CD4-positive, alpha-beta T cell treated with Interleukin-12 subunit alpha and Interleukin-12 subunit beta, for 1 hour (primary cell): ENCODE measurements around the gene ESRP2.

Experiments used
- DNase-seq: peaks from one replicate; pipeline ENCODE4 v3.0.0-alpha.2; 2020

ESRP2 gene

DNA sequence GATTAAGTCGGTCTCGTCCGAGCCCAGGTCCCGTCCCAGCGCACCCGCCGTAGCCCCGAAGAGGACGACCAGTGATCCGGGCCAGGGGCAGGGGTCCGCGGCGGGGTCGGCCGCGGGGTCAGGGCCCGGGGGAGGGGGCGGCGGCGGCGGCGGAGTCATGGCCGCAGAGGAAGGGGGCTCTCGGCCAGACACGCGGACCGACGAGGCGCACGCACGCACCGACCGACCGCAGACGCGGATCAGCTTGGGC lies at the start of gene ESRP2:
ESRP2 (minus strand) TSS at position 241 of the 250 bp plus-strand sequence; CDS start at position 159, 82 bp downstream.
- DNase-seq, result no peak

DNA sequence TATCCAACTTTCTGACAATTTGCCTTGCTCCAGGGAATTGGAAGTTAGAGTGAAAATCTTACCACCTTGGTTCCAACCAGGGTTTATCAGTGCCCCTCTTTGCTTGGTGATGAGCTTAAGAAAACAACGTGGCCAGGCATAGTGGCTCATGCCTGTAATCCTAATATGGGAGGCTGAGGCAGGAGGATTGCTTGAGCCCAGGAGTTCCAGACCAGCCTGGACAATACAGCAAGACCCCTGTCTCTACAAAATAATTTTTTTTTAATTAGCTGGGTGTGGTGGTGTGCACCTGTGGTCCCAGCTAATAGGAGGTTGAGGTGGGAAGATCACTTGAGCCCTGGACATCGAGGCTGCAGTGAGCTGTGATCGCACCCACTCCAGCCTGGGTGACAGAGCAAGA lies 49.8 kb upstream of the ESRP2 start:
- DNase-seq, result no peak

DNA sequence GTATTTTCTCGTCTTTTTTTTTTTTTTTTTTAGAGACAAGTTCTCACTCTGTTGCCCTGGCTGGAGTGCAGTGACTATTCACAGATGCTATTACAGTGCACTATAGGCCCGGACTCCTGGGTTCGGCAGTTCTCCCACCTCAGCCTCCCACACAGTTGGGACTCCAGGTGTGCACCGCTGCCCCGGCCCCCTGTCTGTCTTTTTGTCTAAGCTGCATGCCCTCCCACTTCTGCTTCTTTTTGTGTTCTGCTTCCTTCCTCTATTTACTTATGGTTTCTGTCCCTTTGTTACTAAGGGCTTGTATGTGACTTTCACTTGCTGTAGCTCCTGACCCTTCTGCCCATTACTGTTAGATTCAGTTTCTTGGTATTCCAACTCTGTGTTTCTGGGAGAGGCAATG lies 48.9 kb upstream of the ESRP2 start:
- peak; percentile 26 for DNase-seq

DNA sequence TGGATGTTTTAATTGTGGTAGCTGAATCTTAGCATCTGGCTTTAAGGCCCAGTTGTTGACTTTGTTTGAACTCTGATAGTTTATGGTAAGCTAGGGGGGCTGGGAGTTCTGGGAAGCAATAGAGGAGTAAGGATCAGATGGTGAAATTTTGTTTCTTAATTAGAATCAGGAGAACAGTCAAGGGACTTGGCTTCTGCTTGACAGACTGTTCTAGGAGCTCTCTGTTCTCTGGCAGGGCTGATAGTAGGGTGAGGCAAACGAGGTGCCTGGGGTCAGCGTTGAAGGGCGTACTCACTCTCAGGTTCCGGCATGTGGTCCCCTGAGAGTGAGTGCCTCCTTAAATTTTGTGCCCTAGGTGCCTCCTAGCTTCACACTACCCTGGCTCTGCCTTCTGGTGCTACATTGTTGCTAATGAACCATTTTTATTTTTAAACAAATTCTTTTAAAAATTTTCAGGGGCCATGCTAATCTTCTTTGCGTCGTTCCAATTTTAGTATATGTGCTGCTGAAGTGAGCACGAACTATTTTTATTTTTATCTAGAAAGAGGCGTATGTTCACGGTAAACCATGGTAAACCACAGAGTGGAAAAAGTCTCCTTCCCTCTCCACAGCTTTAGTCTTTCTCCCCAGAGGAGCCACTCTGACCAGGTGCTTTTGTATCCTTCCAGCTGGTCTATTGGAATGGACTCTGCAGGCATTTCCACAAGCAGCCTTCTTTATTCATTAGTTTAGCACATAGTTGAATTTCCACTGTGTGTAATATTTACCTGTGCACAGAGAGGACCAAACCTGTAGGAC lies 48.1 kb upstream of the ESRP2 start:
- DNase-seq, result no peak

DNA sequence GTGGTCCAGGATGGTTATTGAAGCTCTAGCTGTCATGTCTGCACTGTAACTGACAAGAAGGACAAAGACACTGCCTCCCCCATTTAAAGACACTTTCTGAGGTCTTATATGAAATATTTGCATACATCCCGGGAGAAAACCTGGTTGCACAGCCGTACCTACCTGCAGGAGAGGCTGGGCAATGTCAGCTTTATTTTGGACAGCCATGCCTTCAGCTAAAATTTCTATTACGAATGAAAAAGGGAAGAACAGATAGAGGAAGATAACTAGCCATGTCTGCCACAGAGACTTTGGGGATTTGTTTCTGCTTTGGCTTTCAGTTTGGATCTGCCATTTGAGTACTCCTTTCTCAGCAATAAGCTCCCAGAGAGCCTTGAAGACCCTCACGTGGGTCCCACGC lies 47.4 kb upstream of the ESRP2 start:
- DNase-seq, result no peak

DNA sequence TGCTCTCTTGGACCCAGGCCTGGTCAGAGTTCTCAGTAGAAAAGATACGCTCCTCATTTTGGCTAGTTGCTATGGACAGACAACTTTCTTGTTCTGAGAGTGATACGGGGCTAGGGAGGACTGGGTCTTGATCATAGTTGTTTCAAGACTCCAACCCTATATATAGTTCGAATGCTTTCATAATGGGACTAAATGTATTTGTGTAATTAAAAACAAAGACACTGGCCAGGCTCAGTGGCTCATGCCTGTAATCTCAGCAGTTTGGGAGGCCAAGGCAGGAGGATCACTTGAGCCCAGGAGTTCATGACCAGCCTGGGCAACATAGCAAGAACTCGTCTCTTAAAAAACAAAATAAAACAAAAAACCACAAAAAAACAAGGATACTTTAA lies 46.1 kb upstream of the ESRP2 start:
- no peak for DNase-seq

DNA sequence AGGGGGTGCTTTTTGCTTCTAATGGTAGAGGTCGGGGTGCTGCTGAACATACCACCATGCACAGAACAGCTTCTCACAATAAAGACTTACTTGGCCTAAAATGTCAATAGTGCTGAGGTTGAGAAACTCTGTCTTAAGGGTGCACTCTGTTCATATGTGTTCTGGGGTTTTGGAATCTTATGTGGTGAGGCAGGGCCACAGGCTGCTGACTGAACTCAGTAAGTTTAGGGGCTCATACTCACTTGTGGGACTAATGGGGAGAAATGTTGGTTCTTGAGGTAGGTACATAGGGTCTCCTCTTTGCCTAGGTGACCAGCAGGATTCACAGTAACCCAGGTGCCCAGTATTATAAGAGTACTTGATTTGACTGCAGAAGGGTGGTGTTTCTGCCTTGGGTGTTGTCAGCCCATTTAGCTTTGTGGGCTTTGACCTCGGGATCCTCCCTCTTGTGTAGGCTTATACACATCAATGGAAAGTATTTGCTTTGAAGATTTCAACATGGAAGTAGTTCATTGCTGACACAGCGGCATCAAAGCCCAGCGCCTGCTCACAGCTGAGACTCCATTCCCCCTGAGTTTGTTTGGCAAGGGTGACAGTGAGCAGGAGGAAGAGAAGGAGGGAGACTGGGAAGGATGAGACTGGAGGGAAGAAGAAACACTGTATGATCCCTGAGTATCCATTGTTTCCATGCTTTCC lies 45.6 kb upstream of the ESRP2 start:
- DNase-seq, result peak; percentile 36

DNA sequence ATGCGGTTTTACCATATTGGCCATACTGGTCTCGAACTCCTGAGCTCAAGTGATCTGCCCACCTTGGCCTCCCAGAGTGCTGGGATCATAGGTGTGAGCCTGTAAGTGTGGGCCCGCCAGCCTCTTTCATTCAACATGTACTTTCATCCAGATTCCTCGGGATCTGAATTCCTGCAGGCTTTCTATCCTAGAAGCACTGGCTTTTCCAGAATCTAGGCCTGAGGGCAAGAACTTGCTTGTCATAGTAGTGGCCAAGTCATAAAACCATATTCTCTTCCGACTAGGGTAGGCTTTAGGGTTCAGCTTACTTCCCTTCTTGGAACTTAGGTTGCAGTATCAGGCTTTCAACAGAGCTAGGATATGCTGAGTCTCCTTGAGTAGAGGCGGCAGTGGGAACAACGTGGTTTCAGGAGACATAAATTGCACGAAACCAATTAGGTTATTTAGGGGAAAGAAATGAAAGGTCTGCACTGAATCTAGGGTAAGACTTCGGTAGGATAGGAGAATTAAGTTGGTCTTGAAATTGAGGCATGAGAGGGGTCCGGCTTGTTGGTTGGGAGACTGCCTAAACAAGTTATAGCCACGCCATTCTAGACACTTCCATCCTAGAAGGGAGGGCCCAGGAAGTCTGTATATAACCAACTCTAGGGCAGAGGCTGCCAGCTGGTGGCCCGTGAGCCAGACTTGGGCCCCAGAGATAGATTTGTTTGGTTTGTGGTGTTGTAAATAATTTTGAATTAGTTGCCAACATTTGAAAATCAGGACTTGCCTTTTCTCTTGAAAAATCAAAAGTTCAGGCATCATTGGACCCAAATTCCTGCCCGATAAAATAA lies 44.0 kb upstream of the ESRP2 start:
- DNase-seq, result no peak

DNA sequence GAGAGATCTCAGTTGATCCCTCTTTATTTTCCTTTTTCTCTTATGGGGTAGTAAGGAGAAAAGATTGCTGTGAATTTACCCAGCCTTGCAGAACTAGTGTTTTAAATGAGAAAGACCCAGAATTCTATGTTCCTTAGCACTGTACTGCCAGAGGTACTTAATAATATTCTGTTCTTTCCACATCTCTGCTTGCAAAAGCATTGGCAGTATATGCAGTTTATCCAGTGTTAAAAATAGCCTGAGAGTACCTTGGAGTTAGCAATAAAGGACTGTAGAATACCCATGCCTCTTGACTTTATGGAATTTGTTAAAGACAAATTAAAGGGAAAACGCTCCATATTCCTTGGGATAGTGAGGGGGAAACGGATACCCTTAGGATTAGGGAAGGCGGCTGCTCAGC lies 40.3 kb upstream of the ESRP2 start:
- DNase-seq, result no peak

DNA sequence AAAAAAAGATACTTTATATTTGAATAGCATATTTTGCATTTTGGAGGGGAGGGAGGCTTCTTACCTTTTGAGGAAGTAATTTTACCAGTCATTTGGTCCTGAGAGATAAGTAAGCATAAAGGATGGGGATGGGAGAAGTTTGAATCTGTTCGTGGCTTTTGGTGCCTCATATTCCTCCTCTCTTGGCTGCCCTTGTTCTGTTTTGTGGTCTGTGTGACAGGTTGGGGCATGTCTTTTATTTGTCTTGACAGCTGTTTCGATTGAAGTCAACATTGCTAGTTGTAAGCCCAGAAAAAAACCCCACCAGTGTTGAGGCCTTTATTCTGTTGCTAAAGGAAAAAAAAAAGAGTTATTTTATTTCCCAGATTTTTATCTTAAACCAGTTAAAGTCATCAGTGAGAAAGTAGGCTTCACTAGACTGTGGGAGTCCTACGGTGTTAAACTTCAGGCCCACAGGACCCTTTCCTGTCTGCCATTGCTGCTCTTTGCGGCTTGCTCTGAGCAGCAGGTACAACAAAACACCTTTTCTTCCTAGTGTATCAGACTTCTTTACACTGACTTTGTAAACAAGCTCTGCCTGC lies 39.8 kb upstream of the ESRP2 start:
- DNase-seq, result peak; percentile 70

DNA sequence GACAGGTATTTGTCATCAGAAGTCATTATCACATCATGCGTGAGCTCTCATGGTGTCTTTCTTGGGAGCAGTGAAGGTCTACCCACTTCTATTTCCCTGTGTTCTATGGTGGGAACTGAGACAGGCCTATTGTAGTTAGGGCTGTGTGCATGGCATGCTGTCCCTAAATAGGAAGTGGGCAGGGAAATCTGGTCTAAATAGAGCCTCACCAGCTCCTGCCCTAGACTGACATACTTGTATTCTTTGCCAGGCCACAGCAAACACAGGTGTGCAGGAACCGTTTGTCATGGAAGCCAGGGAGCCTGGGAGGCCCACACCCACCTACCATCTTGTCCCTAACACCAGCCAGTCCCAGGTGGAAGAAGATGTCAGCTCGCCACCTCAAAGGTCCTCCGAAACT lies 38.5 kb upstream of the ESRP2 start:
- no peak for DNase-seq

DNA sequence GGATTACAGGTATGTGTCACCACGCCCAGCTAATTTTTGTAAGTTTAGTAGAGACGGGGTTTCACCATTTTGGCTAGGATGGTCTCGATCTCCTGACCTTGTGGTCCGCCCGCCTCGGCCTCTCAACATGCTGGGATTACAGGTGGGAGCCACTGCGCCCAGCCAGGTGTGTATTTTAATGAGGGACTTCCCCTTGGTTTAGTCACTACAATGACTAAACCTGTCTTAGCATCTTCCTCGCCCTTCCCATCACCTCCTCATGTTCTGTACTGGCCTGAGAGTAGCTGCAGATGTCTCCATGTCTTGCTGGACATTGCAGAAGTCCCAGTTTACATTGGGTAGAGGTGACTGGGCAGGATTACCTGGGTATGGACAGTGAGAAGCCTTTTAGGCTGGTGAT lies 38.0 kb upstream of the ESRP2 start:
- no peak for DNase-seq

DNA sequence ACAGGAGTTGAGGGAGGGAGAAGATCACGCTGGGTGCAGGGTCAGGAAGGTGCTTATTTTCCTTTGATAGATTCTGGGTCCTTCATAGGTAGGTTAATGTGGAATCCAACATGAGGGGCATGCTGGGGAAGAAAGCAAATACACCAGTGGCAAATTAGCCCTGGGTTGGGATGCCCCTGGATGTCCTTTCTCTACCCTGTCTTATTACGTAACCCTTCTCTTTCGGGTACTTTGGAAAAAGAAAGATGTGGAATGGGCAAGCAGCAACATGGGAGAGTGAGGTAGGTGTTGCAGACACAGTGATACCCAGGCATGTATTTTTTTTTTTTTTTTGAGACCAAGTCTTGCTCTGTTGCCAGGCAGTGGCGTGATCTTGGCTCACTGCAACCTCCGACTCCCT lies 37.5 kb upstream of the ESRP2 start:
- no peak for DNase-seq

DNA sequence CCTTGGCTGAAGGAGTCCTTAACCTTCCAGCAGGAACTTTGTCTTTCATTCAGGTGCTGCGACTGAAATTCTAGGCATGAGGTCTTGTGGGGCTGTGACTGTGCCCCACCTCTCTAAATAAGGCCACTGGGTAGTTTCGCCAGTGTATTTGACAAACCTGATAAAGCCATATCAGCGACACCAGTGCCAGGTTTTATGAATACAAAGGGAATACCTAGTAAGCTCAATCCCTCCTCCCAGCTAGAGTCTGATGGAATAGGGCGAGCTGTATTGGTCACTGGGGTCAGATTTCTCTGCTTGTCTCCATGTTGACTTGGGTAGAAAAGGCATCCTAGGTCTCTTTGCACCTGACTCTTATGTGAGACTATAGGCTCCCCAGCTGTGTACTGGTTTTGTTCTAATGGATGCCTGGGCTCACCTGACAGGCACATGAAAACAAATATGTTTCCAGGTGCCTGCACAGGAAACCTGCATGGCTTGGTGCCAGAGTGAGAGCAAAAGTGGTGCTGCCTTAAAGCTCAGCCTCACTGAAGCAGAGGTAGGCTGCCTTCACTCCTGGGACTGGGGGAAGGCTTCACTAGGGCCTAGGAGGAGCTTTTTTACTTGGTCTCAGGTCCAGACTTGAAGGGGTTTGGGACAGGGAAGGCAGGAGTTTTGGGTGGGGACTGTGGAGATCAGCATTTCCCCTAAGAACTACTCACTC lies 36.7 kb upstream of the ESRP2 start:
- peak; percentile 65 for DNase-seq

DNA sequence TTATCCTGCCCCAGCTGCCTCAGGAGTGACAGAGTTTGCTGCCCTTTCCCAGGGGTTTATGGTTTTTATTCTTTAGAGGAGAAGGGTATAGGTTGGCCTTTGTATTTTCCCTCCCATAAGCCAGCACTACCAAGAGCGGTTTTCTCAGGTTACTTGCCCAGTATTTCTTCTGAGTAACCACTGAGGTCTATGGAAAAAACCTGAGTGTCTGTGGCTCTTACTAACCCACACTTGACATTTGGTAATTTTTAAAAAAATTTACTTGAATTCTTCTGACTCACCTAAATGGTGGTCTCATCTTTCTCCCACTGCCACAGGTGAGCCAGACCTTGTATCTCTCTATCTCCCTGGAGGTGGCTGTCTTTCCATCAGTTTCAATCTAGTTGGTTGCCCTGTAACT lies 34.4 kb upstream of the ESRP2 start:
- DNase-seq, result peak; percentile 30

DNA sequence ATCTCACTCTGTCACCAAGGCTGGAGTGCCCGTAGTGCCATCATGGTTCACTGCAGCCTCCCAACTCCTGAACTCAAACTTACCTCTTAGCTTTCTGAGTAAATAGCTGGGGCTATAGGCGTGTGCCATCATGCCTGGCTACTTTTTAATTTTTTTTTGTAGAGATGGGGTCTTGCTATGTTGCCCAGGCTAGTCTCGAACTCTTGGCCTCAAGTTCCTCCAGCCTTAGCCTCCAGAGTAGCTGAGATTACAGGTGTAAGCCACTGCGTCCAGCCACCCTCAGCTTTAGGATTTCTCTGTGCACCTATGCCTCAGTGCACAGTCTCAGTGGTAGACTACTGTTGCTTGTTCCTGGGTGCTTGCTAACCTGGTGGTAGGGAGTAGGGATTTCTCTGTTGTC lies 33.9 kb upstream of the ESRP2 start:
- DNase-seq, result no peak

DNA sequence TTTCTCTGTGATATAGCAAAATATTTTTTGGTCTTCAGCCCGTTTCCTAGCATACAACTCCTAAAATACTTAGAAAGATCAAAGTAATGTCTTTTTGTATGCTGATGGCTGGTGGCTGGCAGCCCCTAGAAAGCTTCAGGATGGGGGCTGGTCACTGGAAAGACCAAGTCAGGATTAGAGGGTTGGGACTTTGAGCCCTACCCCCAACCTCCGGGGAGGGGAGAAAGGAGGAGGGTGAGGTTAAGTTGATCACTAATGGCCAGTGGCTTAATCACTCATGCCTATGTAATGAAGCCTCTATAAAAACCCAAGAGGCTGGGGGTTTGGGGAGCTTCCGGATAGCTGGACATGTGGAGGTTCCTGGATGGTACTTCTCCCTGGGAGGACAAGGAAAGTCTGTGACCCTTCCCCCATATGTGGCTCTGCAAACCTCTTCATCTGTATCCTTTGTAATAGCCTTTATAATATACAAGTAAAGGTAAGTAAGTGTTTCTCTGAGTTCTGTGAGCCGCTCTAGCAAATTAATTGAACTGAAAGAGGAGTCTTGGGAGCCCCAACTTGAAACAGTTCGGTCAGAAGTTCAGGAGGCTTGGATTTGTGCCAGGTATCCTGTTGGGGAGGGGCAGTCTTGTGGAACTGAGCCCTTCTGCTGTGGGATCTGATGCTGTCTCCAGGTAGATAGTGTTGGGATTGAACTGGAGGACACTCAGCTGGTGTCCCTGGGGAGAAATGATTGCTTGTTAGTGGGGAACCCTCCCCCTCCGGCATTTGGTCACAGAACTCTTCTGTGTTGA lies 31.9 kb upstream of the ESRP2 start:
- DNase-seq, result no peak

DNA sequence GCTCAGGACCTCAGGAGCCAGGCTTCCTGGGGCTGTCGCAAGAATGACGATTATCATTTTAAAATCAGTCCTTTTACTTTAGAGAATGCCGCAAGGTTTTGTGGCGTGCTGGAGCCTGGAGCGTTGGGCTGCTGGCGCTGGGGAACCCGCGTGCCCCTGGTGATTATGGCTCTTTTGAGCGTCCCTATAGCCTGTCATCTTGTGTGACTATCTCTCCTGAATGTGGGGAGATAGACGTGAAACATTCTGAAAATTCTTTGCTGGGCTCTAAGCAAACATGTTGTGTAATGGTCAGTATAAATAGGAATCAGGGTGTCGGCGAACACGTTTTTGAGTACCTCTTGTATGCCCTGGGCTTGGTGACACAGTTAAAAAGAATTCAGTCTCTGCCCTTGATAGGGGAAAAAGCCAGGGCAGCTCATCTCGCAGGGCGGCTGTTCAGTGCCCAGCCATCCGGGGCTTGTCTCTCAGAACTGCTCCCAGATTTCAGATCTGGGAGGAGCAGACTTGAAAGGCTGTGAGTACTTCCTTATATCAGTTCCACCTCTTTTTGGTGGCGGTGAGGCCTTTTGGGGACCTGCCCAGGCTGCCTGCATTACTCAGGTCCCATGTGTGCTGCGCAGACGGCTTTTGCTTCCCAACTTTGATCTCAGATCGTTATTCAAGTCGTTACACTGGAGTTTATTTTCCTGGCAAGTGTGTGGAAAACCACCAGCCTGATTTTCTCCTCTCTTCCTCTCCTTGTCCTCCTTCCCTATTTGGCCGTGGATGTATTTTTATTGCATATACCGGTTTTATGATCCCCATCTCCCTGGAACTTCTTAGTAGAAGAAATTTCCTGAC lies 29.4 kb upstream of the ESRP2 start:
- peak; percentile 51 for DNase-seq

DNA sequence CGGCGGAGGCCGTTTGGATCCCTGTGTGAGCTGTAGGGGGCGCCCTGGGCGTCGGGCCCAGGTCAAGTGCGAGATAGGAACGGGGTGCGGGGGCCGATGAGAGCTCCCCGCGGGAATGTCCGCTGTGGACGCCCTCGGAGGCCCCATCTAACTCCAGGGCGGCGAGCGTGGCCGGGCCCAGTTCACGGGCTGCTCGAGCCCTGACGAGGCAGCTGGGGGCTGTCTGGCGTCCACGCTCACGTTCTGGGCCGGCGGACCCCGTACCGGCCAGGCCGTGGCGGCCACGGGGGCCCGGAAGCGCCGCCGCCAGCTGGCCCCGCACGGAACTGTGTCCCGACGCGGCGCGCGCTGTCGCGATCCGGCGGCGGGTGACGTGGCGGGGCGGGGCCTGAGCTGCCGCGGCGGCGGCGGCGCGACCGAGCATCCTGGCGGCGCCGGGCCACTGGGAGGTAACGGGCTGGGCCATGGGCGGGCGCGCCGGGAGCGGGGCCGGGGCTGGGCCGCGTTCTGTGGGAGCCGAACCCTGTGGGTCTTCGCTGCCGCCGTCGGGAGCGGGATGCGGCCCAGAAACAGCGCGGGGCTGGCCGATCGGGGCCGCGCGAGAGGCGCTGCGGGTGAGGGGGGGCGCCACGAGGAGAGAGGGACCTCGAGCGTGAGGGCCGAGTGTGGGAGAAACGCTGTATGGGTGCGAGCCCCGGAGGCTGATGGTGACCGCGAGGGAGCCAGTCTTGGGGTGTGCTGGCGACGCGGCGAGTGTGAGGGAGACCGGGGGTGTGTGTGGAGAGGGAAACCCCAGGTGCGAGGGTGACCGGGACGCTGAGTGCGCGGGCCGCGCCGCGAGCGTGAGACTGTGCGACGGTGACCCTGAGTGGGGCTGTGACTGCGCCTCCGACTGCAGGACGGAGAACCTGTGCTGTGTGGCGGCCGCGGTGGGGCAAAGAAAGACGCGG lies 28.5 kb upstream of the ESRP2 start, which contains the start of gene SLC7A6:
SLC7A6 (plus strand) TSS at position 399 of the 950 bp plus-strand sequence. CDS start 10,201 bp downstream, outside the sequence.
- DNase-seq, result peak; percentile 85
